Neural progenitor cell (in vitro differentiated cells): ENCODE data around the gene TBC1D14. TPM values are rescaled to one million over a fixed set of nuclear protein-coding genes. Genes with fewer than 3 reads are reported as not detected.

ENCODE experiments used
- DNase-seq: peaks from one replicate; pipeline ENCODE4 v3.0.0-alpha.2; 2016; ENCODE audit warnings: low spot score
- H2AFZ ChIP-seq: fragments of 200-600 bp; sonication (generic); replicated peaks from 2 replicates; pipeline ENCODE4 v1.6.1; 2016; ENCODE audit warnings: antibody characterized with exemption
- H3F3A ChIP-seq: fragments of 200-600 bp; sonication (generic); 2 replicates; pipeline ENCODE4 v1.6.1; 2016; ENCODE audit warnings: antibody characterized with exemption, low read depth
- H3K27ac ChIP-seq: fragments of 200-600 bp; sonication (generic); 2 replicates; pipeline ENCODE4 v1.5.1; 2016; ENCODE audit warnings: mild to moderate bottlenecking
- H3K27me3 ChIP-seq: fragments of 200-600 bp; sonication (generic); 2 replicates; pipeline ENCODE4 v1.6.1; 2016; ENCODE audit warnings: mild to moderate bottlenecking, moderate library complexity
- H3K36me3 ChIP-seq: fragments of 200-600 bp; sonication (generic); 2 replicates; pipeline ENCODE4 v1.5.1; 2016
- H3K4me1 ChIP-seq: fragments of 200-600 bp; sonication (generic); 2 replicates; pipeline ENCODE4 v1.6.1; 2016; ENCODE audit warnings: mixed run types
- H3K4me2 ChIP-seq: fragments of 200-600 bp; sonication (generic); 2 replicates; pipeline ENCODE4 v1.6.1; 2016
- H3K4me3 ChIP-seq: fragments of 200-600 bp; sonication (generic); 2 replicates; pipeline ENCODE4 v1.5.1; 2016
- H3K79me2 ChIP-seq: fragments of 200-600 bp; sonication (generic); 2 replicates; pipeline ENCODE4 v1.6.1; 2016; ENCODE audit warnings: low read depth
- H3K9ac ChIP-seq: fragments of 200-600 bp; sonication (generic); 2 replicates; pipeline ENCODE4 v1.6.1; 2016
- H3K9me3 ChIP-seq: fragments of 200-600 bp; sonication (generic); 2 replicates; pipeline ENCODE4 v1.5.1; 2016; ENCODE audit warnings: low read depth
- H4K20me1 ChIP-seq: fragments of 200-600 bp; sonication (generic); 2 replicates; pipeline ENCODE4 v1.6.1; 2016; ENCODE audit warnings: low read depth
- H3K27ac Mint-ChIP-seq: 3 replicates; pipeline ENCODE4 v1.8.0; 2021; ENCODE audit warnings: mixed read lengths
- H3K27me3 Mint-ChIP-seq: 2 replicates; pipeline ENCODE4 v1.8.0; 2022; ENCODE audit warnings: low read depth, mild to moderate bottlenecking, inconsistent platforms, moderate library complexity, mixed read lengths; ENCODE audit not compliant: insufficient read depth
- H3K36me3 Mint-ChIP-seq: 3 replicates; pipeline ENCODE4 v1.8.0; 2021; ENCODE audit warnings: mixed read lengths
- H3K4me1 Mint-ChIP-seq: 3 replicates; pipeline ENCODE4 v1.8.0; 2021; ENCODE audit warnings: mixed read lengths
- H3K4me3 Mint-ChIP-seq: 3 replicates; pipeline ENCODE4 v1.8.0; 2021; ENCODE audit warnings: mild to moderate bottlenecking, moderate library complexity, mixed read lengths
- H3K9me3 Mint-ChIP-seq: 3 replicates; pipeline ENCODE4 v1.8.0; 2020; ENCODE audit warnings: mixed read lengths
- EZH2 ChIP-seq: fragments of 200-600 bp; sonication (generic); IDR thresholded peaks from 2 replicates; pipeline ENCODE4 v1.6.1; 2017; ENCODE audit warnings: antibody characterized with exemption, mild to moderate bottlenecking, moderate library complexity
- EZH2phosphoT487 ChIP-seq: fragments of 200-600 bp; sonication (generic); IDR thresholded peaks from 2 replicates; pipeline ENCODE4 v1.6.1; 2017; ENCODE audit warnings: antibody characterized with exemption
- total RNA-seq: library from RNA; depleted of rRNA; stranded (reverse); fragments of >200 nt; gene quantifications from 2 replicates; pipeline ENCODE4 v1.2.3, GENCODE V29; 2015; ENCODE audit warnings: low replicate concordance
- TF ChIP-seq, protein P1 (sequence below): fragments of 200-600 bp; sonication (generic); IDR thresholded peaks from 2 replicates; pipeline ENCODE4 v1.5.1; 2017; ENCODE audit warnings: antibody characterized with exemption, mild to moderate bottlenecking

Gene TBC1D14
- total RNA-seq, 1 donor from 2014 or later: 47.9 TPM

DNA sequence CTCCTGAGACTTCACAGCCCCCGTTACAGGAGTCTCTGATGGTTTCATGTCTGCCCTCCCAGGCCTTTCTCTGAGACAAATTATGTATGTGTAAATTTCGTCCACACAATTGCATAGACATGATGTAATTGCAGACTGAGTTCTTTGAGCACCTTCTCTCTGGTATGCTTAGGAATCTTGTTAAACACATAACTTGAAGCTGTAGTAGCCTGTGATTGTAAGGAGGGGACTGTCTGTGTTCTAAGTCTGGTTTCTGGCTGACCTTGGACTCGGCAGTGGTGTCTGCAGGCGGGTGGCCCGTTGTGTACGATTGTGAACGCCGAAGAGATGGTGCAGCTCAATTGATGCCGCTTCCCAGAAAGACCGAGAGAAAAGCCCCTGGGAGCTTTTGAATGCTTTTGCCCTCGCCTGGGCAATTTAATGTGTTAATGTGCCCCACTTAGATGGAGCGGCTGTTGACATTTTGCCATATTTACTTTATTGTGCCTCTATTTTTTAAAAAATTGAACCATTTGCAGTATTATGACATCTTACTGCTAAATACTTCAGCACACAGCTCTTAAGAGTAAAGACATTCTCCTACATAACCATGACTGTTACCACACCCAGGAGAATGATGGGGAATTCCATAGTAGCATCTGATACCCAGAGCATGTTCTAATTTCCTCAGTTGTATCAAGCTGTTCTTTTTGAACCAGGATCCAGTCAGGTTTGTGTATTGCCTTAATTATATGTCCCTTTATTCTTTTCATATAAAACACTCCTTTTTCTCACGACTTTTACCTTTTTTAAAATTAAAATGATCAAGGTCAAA is 75.2 kb downstream of the TBC1D14 start:
- Histone ChIP-seq H3K9me3 (no peaks in the 10 kb centered on the region), H3K9ac (no peak overlapping the region), H3K27me3 (no peaks in the 10 kb centered on the region), H3K36me3 (no peaks in the 10 kb centered on the region), H4K20me1 (peaks cover 55% of the 10 kb centered on the region), H3K79me2 (peaks cover 58% of the 10 kb centered on the region), H3F3A (peaks cover 21% of the 10 kb centered on the region), H3K4me2 (peak overlapping the region; percentile 98), H2AFZ (no peak overlapping the region), H3K4me1 (peaks cover 30% of the 10 kb centered on the region), H3K27ac (no peak overlapping the region), H3K4me3 (no peak overlapping the region)
- peaks cover 42% of the 10 kb centered on the region for H3K4me1 Mint-ChIP-seq
- TF ChIP-seq, protein P1, sequence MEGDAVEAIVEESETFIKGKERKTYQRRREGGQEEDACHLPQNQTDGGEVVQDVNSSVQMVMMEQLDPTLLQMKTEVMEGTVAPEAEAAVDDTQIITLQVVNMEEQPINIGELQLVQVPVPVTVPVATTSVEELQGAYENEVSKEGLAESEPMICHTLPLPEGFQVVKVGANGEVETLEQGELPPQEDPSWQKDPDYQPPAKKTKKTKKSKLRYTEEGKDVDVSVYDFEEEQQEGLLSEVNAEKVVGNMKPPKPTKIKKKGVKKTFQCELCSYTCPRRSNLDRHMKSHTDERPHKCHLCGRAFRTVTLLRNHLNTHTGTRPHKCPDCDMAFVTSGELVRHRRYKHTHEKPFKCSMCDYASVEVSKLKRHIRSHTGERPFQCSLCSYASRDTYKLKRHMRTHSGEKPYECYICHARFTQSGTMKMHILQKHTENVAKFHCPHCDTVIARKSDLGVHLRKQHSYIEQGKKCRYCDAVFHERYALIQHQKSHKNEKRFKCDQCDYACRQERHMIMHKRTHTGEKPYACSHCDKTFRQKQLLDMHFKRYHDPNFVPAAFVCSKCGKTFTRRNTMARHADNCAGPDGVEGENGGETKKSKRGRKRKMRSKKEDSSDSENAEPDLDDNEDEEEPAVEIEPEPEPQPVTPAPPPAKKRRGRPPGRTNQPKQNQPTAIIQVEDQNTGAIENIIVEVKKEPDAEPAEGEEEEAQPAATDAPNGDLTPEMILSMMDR: no peak
- TF ChIP-seq EZH2 (no peak), EZH2phosphoT487 (no peak)
- H3K27ac Mint-ChIP-seq: no peak overlapping the region
- peaks cover 7% of the 10 kb centered on the region for H3K36me3 Mint-ChIP-seq
- peak overlapping the region; percentile 61 for H3K4me3 Mint-ChIP-seq
- H3K27me3 Mint-ChIP-seq: no peaks in the 10 kb centered on the region
- H3K9me3 Mint-ChIP-seq: no peaks in the 10 kb centered on the region
- no peak for DNase-seq

DNA sequence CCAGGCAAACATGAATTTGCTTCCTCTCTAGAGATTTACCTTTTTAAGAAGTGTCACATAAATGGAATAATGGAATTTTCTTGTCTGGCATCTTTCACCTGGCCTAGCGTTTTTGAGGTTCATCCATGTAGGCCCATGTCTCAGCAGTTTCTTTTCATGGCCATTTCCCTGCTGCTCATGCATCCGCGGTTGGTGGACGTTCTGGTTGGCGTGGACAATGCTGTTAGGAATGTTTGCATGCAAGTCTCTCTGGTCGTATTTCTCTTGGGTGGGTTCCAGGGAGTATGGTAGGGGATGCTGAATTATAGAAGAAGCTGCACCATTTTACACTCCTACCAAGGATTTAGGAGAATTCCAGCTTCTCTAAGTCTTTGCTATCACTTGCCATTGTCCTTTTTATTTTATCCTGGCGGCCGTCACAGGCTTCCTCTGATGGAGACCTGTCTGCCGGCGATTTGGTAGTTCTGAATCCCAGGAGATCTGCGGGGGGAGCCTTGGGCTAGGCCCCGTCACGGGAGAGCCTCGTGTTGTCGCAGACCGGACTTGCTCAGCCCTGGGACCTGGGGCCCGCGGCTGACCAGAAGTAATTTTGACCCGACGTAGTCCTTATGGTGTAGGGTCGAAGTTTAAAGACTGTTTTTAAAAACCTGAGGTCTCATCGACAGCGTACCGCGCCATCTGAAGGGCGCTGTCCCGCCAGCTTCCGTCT is 76.6 kb downstream of the TBC1D14 start:
- peaks cover 46% of the 10 kb centered on the region for H3K4me1 Mint-ChIP-seq
- peaks cover 32% of the 10 kb centered on the region for H3K4me1 ChIP-seq
- no peaks in the 10 kb centered on the region for H3K36me3 ChIP-seq
- H4K20me1 ChIP-seq: peaks cover 69% of the 10 kb centered on the region
- H3K9me3 Mint-ChIP-seq: no peaks in the 10 kb centered on the region
- H3K4me3 ChIP-seq: peak overlapping the region; percentile 95
- peak overlapping the region; percentile 91 for H3K4me3 Mint-ChIP-seq
- H3F3A ChIP-seq: peaks cover 21% of the 10 kb centered on the region
- H3K27ac Mint-ChIP-seq: peak overlapping the region; percentile 65
- H3K79me2 ChIP-seq: peaks cover 72% of the 10 kb centered on the region
- H3K27me3 Mint-ChIP-seq: peaks cover 4% of the 10 kb centered on the region
- H3K9ac ChIP-seq: peak overlapping the region; percentile 47
- H3K36me3 Mint-ChIP-seq: peaks cover 4% of the 10 kb centered on the region
- TF ChIP-seq, protein P1: no peak
- TF ChIP-seq EZH2: no peak
- no peak for TF ChIP-seq EZH2phosphoT487
- peak; percentile 69 for DNase-seq
- peak overlapping the region; percentile 66 for H2AFZ ChIP-seq
- peak overlapping the region; percentile 98 for H3K4me2 ChIP-seq
- H3K9me3 ChIP-seq: no peaks in the 10 kb centered on the region
- no peaks in the 10 kb centered on the region for H3K27me3 ChIP-seq
- H3K27ac ChIP-seq: peak overlapping the region; percentile 78

DNA sequence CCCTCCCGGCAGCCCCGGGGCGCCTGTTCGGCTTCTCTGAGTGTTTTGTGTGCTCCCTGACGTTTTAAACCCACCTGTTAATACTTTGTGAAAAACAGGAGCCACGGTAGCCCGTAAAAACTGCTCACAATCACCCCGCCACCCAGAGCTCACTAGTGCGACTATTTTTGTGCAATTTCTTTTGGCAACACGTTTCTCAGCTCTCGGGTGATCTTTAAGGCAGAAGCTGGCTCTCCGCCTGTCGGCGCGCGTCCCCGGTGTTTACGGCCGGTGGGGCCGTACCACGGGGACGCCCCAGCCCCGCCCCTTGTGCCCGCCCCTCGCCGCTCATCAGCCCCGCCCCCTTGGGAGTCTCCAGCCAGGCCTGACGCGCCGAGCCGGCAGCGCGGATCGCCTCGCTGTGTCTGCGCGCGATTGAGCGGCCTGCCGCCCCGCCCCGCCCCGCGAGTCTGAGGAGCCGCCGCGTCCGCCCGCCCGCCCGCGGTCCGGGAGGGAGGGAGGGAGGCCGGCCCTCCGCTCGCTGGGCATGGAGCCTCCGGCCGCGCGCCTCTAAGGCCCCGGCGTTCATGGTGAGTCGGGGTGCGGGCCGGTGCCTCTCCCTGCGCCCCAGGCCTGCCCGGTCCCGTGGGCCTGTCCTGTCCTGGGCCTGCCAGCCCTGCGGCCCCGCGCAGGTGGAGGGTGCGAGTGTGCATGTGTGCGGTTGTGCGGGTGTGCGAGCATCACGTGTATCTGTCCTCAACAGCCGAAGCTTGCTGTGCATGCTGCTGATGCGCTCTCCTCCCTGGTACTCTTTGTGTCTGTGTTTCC is 77.4 kb downstream of the TBC1D14 start:
- Histone ChIP-seq H4K20me1 (peaks cover 77% of the 10 kb centered on the region), H3K4me3 (peak overlapping the region; percentile 95), H2AFZ (peak overlapping the region; percentile 84), H3K79me2 (peaks cover 80% of the 10 kb centered on the region), H3F3A (peaks cover 21% of the 10 kb centered on the region), H3K4me1 (peaks cover 32% of the 10 kb centered on the region), H3K9ac (peak overlapping the region; percentile 69), H3K9me3 (no peaks in the 10 kb centered on the region), H3K27ac (peak overlapping the region; percentile 78), H3K36me3 (no peaks in the 10 kb centered on the region), H3K27me3 (no peaks in the 10 kb centered on the region), H3K4me2 (peak overlapping the region; percentile 100)
- DNase-seq: peak; percentile 99
- TF ChIP-seq, protein P1: no peak
- no peak for TF ChIP-seq EZH2phosphoT487
- TF ChIP-seq EZH2: no peak
- peaks cover 2% of the 10 kb centered on the region for H3K36me3 Mint-ChIP-seq
- no peaks in the 10 kb centered on the region for H3K9me3 Mint-ChIP-seq
- H3K27ac Mint-ChIP-seq: peak overlapping the region; percentile 96
- H3K27me3 Mint-ChIP-seq: peaks cover 4% of the 10 kb centered on the region
- H3K4me3 Mint-ChIP-seq: peak overlapping the region; percentile 98
- H3K4me1 Mint-ChIP-seq: peaks cover 49% of the 10 kb centered on the region
